NOMO-1 treated with dmso at 0.1 percent for 144 hours (cell line): Measurements from ENCODE around the gene LDLRAD3.
A peak's percentile ranks its signal among the peaks of the same experiment; 100 is the strongest.
"Not testable (repeated sequence)": the region's sequence is repeated elsewhere in the genome, so short reads cannot be mapped to it uniquely, and the experiment has no call there.

Source experiments
- DNase-seq: peaks from one replicate; lab custom pipeline; 2025; ENCODE audit not compliant: unreplicated experiment; lab: John Stamatoyannopoulos, UW

The LDLRAD3 gene

GRCh38 chr11:35990816-35991215, 47.0 kb downstream of the LDLRAD3 start:
- DNase-seq: no peak

DNA sequence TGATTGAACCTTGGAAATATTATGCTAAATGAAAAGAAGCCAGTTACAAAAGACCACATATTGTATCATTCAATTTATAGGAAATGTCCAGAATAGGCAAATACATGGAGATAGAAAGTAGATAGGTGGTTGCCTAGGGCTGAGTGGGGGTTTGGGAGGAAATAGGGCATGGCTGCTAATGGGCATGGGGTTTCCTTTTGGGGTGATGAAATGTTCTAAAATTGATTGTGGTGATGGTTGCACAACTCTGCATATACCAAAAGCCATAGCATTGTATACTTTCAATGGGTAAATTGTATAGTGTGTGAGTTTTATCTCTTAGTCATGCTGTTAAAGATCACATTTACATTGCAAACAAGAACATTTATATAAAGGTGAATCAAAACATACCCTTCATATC, 48.7 kb downstream of the LDLRAD3 start:
- DNase-seq: peak; percentile 63

DNA sequence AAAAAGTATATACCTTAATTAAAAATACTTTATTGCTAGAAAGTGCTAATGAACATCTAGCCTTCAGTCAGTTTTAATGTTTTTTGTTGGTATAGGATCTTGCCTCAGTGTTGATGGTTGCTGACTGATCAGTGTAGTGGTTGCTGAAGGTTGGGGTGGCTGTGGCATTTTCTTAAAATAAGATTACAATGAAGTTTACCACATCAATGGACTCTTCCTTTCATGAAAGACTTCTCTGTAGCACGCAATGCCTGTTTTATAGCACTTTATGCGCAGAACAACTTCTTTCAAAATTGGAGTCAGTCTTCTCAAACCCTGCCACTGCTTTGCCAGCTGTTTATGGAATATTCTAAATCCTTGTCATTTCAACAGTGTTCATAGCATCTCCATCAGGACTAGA, 50.6 kb downstream of the LDLRAD3 start:
- no peak for DNase-seq

- no peak for DNase-seq
These were observed 51.9 kb downstream of the LDLRAD3 start for GRCh38 chr11:35995681-35996271.

DNA sequence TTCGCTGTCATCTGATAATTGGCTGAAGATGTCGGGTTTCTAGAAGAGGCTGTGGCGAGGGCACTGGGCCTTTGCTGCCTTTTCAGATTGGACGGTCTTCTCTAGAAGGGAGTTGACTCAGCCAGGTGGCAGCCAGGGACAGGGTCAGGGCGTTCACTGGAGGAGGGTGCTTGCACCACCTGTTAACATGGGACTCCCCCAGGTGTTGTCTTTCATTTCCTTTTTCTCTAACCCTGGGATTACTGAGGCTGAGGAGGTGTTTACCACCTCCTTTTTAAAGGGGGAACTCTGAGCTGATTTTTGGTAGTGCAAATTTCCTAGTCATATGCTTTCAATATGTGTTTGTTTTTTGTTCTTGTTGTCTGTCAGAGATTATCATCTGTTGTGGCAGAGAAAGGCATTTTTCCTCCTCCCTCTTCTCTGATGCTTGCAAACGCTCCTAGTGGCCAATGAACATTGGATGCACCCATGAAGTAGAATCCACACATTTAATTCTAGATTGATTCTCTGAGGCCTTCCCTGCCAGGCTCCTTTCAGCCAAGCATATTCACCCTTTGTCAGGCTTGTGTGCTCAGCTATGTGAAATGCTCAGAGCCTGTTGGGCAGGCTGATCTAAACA, 54.1 kb downstream of the LDLRAD3 start:
- no peak for DNase-seq

DNA sequence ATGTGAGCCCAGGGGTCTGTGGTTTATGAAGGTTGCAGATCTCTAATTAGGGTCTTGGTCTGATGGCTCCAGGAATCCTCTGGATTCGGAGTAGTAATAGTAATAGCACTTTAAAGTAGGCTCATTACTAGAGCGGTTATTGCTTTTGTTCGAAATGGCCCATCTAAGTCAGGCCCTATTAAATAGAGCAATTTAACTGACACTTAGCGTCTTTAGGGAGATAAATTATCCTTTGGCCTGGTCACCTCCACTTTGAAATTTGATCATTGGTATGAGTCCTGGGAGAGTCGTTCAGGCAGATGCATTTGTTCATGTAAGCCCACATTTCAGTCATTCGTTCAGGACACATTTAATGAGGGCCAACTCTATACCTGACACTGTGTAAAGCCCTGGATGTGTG, 54.8 kb downstream of the LDLRAD3 start:
- DNase-seq: no peak

- no peak for DNase-seq
These were observed 56.8 kb downstream of the LDLRAD3 start for GRCh38 chr11:36000616-36001190.

DNA sequence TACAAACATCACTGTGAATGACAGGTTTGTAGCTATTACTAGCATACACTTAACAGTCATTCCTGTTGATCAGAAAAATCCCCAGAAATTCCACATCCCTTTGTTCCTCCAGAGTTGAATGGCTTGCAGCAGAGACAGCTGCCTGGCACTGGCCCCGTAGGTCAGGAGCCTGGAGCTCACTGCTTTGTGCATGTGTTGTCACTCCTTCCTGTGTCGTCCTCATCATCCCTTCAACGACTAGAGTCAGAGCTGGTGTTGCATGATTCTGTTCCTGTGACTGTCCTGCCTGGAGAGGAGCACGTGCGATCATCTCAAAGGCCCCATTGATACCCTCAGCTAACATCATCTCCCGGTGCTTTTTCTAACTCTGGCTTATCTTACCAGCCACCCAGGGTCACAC, 58.3 kb downstream of the LDLRAD3 start:
- no peak for DNase-seq

DNA sequence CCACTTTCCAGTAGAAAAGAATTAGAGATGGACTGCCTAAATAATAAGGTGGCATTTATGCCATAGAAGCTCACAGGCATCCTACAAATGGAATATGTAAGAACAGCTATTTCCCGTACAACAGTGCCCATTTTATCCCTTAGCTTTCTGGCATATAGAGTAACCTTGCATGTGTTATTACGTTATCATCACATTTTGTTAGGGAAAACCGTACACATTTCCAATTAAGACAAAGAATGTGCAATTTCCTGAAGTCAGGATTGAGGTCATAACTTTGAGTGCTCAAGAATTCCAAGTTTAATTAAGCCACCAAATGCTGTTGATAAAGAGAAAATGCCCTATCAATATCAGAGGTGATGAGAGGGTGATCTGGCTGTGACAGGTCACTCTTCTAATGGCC, 58.9 kb downstream of the LDLRAD3 start:
- no peak for DNase-seq

GRCh38 chr11:36006556-36006955, 62.7 kb downstream of the LDLRAD3 start:
- no peak for DNase-seq

DNA sequence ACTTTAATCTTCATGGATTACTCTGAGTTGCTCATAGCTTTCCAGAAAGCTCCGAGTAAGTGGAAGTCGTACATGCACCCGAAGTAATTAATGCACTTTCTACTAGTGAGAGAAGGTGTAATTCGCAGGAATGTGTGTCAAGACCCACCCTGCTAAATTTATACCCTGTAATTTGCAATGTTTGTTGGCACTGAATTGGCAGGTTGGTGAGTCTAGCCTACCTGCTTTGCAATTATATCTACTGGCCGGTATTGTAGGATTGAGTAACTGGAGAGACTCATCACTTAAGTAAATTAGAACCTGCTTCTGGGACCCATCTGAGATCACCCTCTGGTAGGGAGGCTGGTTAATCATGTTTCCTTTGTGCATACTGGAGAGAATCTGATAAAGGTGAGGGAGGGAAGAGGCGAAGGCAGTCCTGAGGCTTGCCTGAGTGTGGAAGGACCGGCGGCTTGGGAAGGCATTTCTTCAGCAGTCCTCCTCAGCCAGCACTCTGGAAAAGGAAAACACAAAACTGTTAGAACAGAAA, 63.3 kb downstream of the LDLRAD3 start:
- no peak for DNase-seq

DNA sequence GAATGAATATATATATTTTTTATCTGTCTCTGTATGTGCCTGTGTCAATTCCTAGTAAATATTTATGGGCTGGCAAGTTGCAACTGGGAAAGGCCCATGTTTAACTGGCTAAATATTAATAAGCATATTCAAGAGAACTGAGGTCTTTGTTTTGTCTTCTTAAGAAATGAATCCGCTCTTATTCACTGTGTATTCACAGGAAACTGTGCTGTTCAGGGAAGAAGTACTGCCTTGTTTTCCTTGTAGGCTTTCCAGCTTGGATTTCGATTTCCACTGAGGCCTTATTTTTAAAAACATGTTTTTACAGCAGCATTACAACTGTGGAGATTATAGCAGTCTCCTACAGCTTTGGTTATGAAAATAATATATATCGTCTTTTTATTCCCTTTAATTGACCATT, 64.7 kb downstream of the LDLRAD3 start:
- DNase-seq: no peak

DNA sequence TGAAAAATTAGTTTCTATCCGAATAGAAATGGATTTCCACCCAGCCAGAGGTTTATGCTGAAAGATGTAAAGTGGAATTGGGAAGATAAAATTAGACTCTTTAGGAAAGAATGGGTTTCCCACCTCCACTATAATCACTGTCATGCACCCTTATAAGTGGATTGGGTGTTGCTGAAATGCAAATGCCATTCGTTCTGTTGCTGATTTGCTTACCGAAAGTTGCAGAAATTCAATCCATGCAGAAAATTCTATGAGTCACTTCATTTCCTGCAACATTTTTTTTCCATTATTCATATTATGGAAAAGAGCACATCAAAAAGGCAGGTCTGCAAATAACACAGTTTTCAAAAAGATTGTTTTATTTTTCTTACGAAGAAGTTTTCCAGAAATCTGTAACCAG, 65.6 kb downstream of the LDLRAD3 start:
- DNase-seq: no peak

DNA sequence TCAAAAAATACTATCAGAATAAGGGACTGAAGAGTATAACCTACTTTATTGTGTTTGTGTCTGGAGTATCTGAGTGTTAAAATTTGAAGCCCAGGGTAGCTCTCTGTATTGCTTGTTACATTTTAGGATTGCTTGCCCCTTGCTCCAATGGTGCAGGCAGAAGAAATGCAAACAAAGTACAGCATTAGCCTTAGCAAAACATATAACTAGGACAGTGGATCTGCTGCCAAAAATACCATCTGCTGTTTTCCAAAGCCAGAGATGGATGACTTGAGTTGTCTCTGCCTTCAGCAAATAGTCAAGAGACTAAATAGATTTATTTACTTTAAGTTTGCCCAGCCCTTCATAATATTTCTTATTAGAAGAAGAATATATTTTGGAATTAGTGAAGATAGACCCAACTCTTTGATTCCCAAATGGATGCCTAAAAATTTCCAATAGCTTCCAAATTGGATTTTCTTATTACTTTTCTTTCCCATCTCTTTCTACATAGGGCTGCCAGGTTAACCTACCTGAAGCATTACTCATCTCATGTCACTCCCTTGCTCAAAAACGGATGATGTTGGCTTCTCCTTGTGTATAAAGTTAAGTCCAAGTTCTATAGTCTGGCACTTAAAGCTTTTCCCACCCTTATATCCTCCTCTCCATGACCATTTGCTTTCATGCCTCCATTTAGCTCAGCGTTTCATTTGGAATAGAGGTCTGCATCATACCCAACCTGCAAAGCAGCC, 66.3 kb downstream of the LDLRAD3 start:
- no peak for DNase-seq

GRCh38 chr11:36011574-36011973, 67.7 kb downstream of the LDLRAD3 start:
- no peak for DNase-seq

DNA sequence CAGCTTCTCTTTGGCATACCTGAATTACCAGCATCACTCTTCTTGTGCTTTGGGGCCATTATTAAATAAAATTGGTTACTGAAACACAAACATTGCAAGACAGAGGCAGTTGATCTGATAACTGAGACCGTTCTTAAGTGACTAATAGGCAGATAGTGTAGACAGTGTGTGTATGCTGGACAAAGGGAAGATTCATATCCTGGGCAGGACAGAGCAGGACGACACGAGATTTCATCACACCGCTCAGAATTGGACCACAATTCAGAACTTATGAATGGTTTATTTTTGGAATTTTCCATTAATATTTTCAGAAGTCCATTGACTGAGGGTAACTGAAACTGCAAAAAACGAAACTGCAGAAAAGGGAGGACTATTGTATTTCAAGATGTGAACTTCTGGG, 68.6 kb downstream of the LDLRAD3 start:
- DNase-seq: no peak

DNA sequence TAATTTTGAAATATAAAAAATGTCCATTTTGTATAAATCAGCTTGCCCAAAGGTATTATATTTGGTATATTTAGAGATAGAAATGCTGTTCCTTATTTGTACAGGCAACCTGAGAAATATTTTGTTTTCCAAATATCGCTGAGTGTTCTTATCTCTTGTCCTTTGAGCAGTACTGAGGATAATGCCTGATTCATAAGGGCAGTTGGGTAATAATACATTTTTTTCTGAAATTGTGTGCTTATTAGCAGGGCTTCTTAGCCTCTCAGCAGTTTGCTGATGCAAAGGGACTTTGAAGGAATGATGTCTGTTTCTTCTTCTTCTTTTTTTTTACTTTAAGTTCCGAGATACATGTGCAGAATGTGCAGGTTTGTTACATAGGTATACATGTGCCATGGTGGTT, 69.1 kb downstream of the LDLRAD3 start:
- no peak for DNase-seq

GRCh38 chr11:36013446-36013845, 69.6 kb downstream of the LDLRAD3 start:
- DNase-seq: not testable (repeated sequence)

- DNase-seq: peak; percentile 73
These were observed 70.4 kb downstream of the LDLRAD3 start for GRCh38 chr11:36013950-36014897.

- DNase-seq: peak; percentile 16
These were observed 71.2 kb downstream of the LDLRAD3 start for GRCh38 chr11:36014898-36015665.
